Stimulated activated CD4-positive, alpha-beta T cell treated with anti-CD3 and anti-CD28 coated beads, Interleukin-2, amount 100 ng/mL, for 48 hours (primary cell): ENCODE data around the gene MRPL27.

Experiments
- DNase-seq, 2 donors: peaks; one replicate each; pipeline ENCODE4 v3.0.0-alpha.2; 2020

Gene MRPL27

GRCh38 chr17:50382931-50383330 lies 9.9 kb upstream of the MRPL27 start:
- no peak for DNase-seq

GRCh38 chr17:50381920-50382319 lies 8.9 kb upstream of the MRPL27 start:
- no peak for DNase-seq

GRCh38 chr17:50381260-50381815 lies 8.4 kb upstream of the MRPL27 start:
- no peak for DNase-seq

- no peak for DNase-seq
Observed at GRCh38 chr17:50380369-50381259, 7.6 kb upstream of the MRPL27 start.

GRCh38 chr17:50379351-50380132 lies 6.6 kb upstream of the MRPL27 start:
- no peak for DNase-seq

- DNase-seq = no peak
Observed at GRCh38 chr17:50375858-50376538, 3.0 kb upstream of the MRPL27 start.

GRCh38 chr17:50373705-50374104 lies 721 bp upstream of the MRPL27 start:
- no peak for DNase-seq

- DNase-seq = no peak
Observed at GRCh38 chr17:50372222-50372757, 694 bp downstream of the MRPL27 start.

- DNase-seq = no peak
Observed at GRCh38 chr17:50371526-50371925, 1.5 kb downstream of the MRPL27 start.

- DNase-seq = no peak
Observed at GRCh38 chr17:50370052-50370451, 2.9 kb downstream of the MRPL27 start.

- DNase-seq = no peak
Observed at GRCh38 chr17:50367401-50367800, 5.6 kb downstream of the MRPL27 start.

- DNase-seq = no peak
Observed at GRCh38 chr17:50365649-50366393, 7.2 kb downstream of the MRPL27 start.

GRCh38 chr17:50365165-50365564 lies 7.8 kb downstream of the MRPL27 start:
- DNase-seq = no peak

- DNase-seq = no peak
Observed at GRCh38 chr17:50364715-50365114, 8.3 kb downstream of the MRPL27 start.

GRCh38 chr17:50364061-50364458 lies 8.9 kb downstream of the MRPL27 start:
- DNase-seq = no peak

GRCh38 chr17:50363217-50364060 lies 9.5 kb downstream of the MRPL27 start:
- DNase-seq = no peak

GRCh38 chr17:50362661-50363060 lies 10.3 kb downstream of the MRPL27 start:
- DNase-seq = no peak

GRCh38 chr17:50361561-50362480 lies 11.2 kb downstream of the MRPL27 start:
- peak; percentile 47 to 52 for DNase-seq

- DNase-seq = no peak
Observed at GRCh38 chr17:50360486-50361115, 12.4 kb downstream of the MRPL27 start.
